ENCODE data around the gene OR9Q2.
"Not testable (repeated sequence)": the region's sequence is repeated elsewhere in the genome, so short reads cannot be mapped to it uniquely, and the experiment has no call there.

Gene OR9Q2, protein sequence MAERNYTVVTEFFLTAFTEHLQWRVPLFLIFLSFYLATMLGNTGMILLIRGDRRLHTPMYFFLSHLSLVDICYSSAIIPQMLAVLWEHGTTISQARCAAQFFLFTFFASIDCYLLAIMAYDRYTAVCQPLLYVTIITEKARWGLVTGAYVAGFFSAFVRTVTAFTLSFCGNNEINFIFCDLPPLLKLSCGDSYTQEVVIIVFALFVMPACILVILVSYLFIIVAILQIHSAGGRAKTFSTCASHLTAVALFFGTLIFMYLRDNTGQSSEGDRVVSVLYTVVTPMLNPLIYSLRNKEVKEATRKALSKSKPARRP

DNA sequence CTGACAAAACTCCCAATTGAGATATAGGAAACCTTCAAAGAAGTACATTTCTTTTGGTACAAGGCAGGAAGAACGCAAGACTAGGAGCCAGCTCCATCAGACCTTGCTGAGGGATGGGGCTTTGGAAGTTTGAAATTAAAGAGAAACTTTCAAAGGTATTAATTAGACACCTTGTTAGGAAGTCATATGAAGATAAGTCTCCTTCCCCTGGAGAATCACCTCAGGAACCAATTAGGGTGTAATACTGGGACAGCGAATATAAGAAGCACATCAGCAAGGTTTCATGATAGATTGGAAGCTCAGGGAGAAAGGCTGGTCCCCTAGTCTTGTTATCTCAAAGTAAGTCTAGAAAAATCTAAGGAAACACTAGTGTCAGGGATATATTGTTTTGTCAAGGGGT is at the start of gene OR9Q2:
OR9Q2 (plus strand) TSS at position 301 of the 400 bp plus-strand sequence. CDS start 1,421 bp downstream, outside the sequence.
- no peak for DNase-seq

DNA sequence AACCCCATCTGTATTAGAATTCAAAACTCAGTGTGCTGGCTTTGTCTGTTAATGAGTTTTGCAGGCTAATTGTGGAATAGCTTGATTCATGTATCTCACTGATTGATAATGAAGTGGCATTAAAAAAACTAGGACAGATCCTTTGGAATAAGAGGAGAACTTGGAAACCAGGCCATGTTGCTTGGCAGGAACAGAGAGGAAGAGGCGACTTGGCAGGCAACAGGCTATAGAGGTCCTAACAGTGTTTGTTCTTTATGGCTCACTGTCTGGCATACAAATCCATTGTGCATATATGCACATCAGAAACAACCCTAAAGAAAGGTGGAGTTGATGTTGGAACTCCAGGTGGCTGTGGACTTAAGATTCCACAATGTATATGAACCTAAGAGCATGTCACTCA is 46.1 kb upstream of the OR9Q2 start:
- no peak for DNase-seq

DNA sequence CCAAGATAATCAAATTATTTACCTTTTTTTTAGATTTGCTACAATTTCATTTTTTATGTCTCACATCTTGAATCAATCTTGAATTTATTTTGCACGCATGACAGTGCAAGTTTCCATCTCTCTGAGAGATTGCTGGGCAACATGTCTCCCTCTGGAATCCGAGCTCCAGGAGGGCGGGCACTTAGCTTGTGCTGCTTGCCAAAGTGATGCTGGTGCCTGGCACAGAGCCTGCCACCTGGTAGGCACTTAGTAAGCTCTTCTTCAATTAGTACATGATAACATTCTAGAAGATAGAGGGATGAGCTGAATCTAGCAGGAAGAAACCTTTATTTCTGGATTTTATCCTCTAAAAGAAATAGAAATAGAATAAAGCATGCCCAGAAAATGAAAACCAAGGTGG is 36.1 kb upstream of the OR9Q2 start:
- no peak for DNase-seq

DNA sequence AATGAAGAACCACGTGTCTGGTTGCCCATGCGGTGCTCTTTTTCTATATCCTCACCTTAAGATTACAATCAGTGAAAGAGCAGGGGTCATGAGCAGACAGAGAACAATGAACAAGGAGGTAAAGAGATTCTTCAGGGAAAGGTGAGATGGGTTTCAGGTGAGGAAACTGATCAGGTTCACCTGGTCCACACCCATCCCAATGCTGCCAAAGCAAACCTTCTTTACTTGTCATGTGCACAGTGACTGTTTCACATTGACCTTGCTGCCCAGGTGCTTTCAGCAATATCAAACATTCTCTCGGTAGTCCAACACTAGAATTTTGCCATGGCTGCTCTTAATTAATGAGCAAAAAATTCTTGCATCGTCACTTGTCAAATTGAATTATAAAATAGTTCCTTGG is 24.5 kb upstream of the OR9Q2 start:
- no peak for DNase-seq

DNA sequence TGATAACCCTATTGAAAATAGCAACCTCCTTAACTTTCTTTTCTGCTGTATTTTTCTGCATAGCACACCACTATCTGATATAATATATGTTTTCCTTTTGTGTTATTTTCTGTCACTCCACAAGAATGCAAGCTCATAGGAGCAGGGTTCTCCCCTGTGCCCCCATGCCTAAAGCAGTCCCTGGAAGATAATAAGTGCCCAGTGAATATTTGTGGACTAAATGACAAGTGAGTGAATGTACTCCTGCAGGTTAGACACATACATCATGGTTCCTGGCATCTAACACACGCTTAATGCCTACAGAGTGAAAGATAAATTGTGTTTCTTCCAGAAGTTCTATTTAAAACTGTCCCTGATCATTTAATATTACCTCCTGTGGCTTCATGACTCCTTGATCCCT is 23.9 kb upstream of the OR9Q2 start:
- DNase-seq = no peak

DNA sequence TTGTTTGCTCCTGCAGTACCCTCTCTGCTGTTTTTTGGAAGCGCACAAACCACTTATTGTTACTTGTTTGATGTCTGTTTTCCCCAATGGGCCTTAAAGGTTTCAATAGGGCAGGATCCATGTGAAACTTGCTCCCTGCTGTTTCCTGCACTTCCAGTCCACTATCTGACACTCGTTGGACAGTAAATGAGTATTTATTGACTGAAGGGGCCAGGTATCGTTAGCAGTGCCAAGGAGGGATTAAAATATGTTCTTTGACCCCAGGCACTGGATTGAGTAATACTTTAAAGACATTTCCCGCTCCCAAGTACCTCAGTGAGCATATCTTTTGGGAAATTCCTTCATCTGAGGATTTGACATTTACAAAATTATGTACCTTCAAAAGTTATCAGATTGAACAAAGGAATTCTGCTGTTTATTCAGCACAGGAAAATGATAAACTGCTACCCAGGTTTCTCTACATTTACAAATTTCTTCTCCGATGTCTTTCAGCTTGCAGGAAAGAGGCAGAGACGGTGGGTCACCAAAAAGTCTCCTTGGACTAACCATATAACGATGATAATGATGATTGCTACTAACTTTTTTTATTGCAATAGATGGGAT is 23.3 kb upstream of the OR9Q2 start:
- DNase-seq = no peak

DNA sequence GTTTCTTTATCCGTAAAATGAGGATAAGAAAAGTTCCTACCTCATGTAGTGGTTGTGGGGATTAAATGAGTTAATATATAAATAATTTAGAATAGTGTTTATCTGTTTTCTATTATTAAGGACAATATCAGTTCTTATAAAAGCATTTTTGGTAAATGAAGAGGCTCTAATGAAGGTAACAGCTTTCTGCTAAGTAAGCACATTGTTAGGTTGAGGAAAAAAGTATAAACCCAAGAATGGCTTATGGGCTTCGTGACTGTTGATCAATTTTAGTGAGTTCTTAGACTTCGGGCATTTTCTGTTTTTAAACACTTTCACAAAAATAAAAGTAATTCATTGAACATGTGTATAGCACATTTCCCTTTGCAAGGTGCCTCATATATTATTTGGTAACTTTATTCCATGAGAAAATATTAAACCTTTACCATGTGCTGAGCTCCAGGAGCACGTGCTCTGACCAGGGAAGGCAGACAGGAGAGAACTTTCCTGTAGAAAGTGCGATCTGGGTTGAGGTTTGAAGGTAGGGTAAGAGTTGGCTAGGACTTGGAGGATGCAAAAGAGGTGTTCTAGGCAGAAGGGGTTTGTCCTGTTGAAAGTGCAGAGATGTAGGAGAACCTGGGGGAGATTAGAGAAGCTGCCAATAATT is 11.3 kb upstream of the OR9Q2 start:
- DNase-seq = no peak

DNA sequence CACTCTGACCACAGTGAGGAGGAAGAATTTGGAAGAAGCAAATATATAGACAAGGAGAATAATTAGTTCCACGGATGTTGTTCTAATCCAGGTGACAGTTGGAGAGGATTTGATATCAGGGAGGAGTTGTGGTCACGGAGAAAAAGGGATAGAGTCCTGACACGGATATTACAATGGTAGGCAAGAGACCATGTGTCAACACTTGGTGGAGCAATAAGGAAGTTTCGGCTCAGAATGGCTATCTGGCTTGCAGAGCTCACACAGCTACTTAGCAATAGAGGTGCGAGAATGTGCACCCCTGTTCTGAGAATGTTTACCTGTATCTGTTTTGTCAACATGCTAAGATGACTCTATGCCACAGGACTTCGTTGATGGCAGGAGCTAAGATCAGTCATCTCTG is 10.4 kb upstream of the OR9Q2 start:
- no peak for DNase-seq

DNA sequence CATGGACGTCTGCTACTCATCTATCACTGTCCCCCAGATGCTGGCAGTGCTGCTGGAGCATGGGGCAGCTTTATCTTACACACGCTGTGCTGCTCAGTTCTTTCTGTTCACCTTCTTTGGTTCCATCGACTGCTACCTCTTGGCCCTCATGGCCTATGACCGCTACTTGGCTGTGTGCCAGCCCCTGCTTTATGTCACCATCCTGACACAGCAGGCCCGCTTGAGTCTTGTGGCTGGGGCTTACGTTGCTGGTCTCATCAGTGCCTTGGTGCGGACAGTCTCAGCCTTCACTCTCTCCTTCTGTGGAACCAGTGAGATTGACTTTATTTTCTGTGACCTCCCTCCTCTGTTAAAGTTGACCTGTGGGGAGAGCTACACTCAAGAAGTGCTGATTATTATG is 9.2 kb upstream of the OR9Q2 start:
- no peak for DNase-seq

DNA sequence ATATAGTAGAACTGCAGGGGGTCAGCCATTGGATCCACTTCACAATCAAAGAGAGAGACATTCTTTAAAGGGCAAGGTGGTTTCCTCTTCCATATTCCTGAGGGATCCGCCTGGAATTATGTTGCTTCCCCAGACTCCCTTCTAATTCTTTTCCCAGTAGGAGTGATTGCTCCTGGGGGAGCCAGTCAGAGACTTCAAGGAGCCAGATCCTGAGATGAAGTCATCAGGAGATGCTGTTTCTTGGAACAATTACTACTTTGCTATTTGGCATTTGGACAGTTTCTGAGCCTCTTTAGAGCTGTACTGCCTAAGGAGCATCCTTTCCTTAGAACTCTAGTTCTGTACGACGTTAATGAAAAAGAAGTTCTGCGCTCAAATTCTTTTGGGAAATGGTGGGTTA is 1.9 kb upstream of the OR9Q2 start:
- no peak for DNase-seq

DNA sequence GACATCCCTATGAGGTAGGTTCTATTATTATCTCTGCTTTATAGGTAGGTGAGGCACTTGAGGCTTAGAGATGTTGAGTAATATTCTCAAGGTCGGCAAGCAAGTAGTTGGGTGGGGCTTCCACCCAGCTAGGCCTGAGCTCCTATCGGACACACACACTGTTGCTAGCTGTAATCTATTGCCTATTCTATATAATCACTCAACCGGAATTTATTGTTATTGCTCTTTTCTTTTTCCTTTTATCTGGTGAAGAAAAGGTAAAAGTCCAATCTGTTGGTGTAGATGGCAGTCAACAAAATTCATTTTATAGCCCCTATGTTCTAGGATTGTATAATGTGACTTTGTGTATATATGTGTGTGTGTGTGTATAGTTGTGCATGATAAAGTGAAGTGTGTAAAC is 3.4 kb downstream of the OR9Q2 start:
- no peak for DNase-seq

DNA sequence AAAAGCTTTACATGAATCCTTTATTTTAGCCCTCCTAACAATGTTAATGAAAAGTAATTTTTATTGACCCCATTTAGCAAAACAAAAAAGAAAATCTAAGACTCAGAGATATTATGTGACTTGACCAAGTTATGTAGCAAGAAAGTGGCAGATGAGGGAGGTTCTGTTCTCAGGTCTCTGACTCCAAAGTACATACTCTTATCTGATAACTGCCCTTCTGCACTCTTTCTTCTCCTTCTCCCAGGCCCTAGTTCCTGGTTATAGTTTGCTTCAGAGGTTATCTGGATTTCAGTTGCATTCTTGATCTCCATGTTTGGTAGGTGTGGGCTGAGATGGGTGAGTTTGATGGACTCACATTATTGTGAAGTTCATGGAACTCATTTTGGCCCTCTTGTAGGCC is 4.5 kb downstream of the OR9Q2 start:
- no peak for DNase-seq

DNA sequence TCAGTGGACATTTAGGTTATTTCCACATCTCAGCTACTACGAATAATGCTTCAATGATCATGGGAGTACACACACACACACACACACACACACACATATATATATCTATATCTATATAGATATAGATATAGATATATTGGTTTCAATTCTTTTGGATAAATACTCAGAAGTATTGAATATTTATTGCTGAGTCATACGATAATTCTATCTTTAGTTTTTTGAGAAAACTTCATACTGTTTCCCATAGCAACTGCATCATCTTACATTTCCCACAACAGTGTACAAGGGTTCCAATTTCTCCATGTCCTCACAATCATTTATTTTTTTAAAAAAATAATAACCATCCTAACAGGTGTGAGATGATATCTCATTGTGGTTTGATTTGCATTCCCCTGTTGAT is 7.1 kb downstream of the OR9Q2 start:
- no peak for DNase-seq

DNA sequence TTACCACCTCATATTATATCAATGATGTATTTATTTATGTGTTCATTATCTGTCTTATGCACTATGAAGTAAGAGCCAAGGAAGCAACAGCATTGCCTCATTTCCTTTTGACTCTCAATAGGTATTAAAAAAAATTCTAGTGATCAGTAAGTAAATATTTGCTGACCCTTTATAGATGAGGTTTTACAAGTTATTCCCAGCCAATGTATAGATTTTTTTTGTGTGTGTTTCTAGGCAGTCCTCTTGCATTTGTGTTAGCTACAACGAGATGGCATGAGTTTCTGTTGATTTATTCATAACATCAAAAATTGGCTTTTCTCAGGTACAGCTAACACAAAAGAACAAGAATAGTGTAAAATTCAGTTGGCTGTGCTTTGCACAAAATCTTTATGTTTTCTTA is 10.4 kb downstream of the OR9Q2 start:
- no peak for DNase-seq

DNA sequence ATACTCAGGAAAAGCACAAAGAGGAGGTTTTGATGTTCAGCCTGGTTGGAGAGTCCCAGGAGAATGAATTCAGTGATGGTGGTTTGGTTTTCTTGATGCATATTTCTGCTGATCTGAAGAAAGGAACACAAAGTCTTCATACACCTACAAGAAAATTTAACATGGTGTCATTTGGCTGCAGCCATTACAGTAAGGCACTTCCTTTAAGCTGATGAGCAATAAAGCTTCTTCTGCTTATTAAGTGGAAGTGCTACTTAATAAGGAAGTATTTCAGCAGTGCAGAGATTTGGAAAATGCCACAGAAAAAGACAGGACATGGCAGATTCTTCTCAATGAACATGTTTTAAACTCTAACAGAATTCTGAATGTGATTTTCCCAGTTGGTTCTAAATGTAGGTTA is 15.2 kb downstream of the OR9Q2 start, which contains the start of gene OR1S2:
OR1S2 (minus strand) TSS at position 101 of the 400 bp plus-strand sequence; CDS start at position 101, 0 bp downstream.
- DNase-seq = no peak

DNA sequence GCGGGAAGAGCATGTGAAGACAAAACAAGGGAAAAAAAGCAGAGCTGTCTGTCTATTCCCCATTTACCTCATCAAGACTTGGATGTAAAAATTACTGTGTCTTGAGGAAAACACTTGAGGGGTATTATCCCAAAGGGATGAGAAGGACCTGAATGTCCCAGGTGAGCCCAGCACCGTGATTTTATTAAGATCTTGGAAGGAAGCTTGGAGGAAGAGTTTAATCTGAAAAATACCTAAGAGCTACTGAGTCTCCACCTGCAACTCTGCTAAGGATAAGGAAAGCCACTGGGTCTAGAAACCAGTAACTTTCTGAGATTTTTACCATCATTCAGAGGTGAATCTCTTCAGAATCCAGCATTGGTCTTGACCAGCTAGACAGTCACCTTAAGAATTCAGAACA is 23.6 kb downstream of the OR9Q2 start, which contains the start of gene OR1S1:
OR1S1 (plus strand) TSS at position 301 of the 400 bp plus-strand sequence.
- DNase-seq = not testable (repeated sequence)

DNA sequence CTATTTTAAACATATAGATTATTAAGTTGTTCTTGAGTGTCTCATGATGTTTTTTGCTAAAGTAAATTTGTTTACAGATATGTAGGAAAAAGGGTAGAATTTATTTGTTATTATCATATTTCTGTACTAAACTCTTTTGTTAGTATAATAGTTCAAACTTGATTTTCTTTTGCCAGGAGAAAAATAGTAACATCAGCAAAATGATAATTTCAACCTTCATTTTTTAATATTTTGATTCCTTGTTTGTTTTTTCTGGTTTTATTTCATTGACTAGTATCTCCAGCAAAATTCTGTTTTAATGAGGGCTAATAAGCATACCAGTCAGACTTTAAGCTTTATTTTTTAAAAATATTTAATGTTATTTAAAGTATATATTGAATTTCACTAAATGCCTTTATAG is 27.6 kb downstream of the OR9Q2 start:
- DNase-seq = no peak

DNA sequence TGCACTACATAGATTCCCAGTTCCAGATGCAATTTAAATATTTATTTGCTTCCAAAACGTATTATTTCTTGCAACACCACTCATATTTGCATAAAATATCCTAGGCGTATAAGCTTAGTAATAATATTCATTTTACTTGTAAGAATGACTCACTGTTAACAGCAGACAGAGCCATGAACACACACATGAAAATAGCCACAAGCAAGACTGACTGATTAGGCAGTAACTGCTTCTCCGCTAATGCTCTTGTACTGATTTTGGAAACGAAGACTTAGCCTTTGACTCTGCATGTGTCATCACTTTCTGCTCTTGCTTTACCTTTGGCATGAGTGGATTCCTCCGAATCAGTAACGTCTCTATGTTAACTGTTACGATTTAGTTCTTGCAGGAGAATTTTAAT is 33.9 kb downstream of the OR9Q2 start:
- DNase-seq = peak; percentile 26

DNA sequence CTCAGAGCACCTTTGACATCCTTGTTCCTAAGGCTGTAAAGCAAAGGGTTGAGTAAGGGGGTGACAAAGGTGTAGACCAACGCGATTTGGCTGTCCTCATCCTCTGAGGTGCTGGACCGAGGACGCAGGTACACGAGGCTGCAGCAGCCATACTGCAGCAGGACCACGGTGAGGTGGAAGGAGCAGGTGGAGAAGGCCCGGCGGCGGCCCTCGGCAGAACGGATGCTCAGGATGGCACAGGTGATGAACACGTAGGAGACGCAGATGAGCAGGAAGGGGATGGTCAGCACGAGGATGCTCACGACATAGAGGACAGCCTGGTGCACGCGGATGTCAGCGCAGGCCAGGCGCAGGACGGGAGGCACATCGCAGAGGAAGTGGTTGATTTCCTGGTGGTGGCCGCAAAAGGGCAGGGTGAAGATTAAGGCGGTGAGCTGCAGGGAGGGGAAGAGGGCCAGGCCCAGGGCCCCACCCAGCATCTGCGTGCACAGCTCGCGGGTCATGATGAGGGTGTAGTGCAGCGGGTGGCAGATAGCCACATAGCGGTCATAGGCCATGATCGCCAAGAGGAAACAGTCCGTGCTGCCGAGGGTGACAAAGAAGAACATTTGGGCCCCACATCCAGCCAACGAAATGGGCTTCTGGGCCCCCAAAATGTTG is 39.2 kb downstream of the OR9Q2 start:
- no peak for DNase-seq
